H9 (cell line): Measurements from ENCODE around the gene COL4A2. TPM values are rescaled to one million over a fixed set of nuclear protein-coding genes. Genes with fewer than 3 reads are reported as not detected.
A peak's percentile ranks its signal among the peaks of the same experiment; 100 is the strongest.

Source experiments
- DNase-seq: peaks from one replicate; pipeline ENCODE4 v3.0.0-alpha.2; 2017
- H2AFZ ChIP-seq: one replicate; pipeline ENCODE4 v1.6.1; 2013; ENCODE audit warnings: mild to moderate bottlenecking, low read length, control low read depth, moderate library complexity
- H2AK5ac ChIP-seq: 2 replicates; pipeline ENCODE4 v1.6.1; 2013; ENCODE audit warnings: low read length, control low read depth, mixed read lengths; ENCODE audit not compliant: insufficient read length
- H2BK120ac ChIP-seq: one replicate; pipeline ENCODE4 v1.6.1; 2013; ENCODE audit warnings: low read depth, mild to moderate bottlenecking, low read length, control low read depth, inconsistent platforms; ENCODE audit not compliant: poor library complexity, severe bottlenecking
- H2BK12ac ChIP-seq: 2 replicates; pipeline ENCODE4 v1.6.1; 2013; ENCODE audit warnings: low read length, control low read depth, mixed read lengths, low read depth; ENCODE audit not compliant: insufficient read length
- H2BK15ac ChIP-seq: 2 replicates; pipeline ENCODE4 v1.6.1; 2013; ENCODE audit warnings: low read depth, low read length, control low read depth
- H2BK20ac ChIP-seq: one replicate; pipeline ENCODE4 v1.6.1; 2013; ENCODE audit warnings: low read depth, mild to moderate bottlenecking, low read length, control low read depth, inconsistent platforms; ENCODE audit not compliant: poor library complexity, severe bottlenecking
- H2BK5ac ChIP-seq: 2 replicates; pipeline ENCODE4 v1.6.1; 2013; ENCODE audit warnings: low read length, control low read depth, mixed read lengths; ENCODE audit not compliant: insufficient read length
- H3K14ac ChIP-seq: 2 replicates; pipeline ENCODE4 v1.6.1; 2013; ENCODE audit warnings: low read length, control low read depth; ENCODE audit not compliant: insufficient read depth
- H3K18ac ChIP-seq: 2 replicates; pipeline ENCODE4 v1.6.1; 2013; ENCODE audit warnings: low read depth, mild to moderate bottlenecking, mixed read lengths, low read length, control low read depth; ENCODE audit not compliant: insufficient read length
- H3K23ac ChIP-seq: 2 replicates; pipeline ENCODE4 v1.6.1; 2013; ENCODE audit warnings: low read length, control low read depth, mixed read lengths, low read depth; ENCODE audit not compliant: insufficient read length
- H3K23me2 ChIP-seq: 2 replicates; pipeline ENCODE4 v1.6.1; 2013; ENCODE audit warnings: low read depth, mild to moderate bottlenecking, mixed read lengths, low read length, control low read depth; ENCODE audit not compliant: insufficient read length, poor library complexity, severe bottlenecking
- H3K27ac ChIP-seq: 2 replicates; pipeline ENCODE4 v1.5.1; 2013; ENCODE audit warnings: low read length, control low read depth, mixed read lengths, low read depth; ENCODE audit not compliant: insufficient read length
- H3K27me3 ChIP-seq: 2 replicates; pipeline ENCODE4 v1.6.1; 2013; ENCODE audit warnings: low read length, control low read depth, inconsistent platforms; ENCODE audit not compliant: insufficient read depth
- H3K4ac ChIP-seq: 2 replicates; pipeline ENCODE4 v1.6.1; 2013; ENCODE audit warnings: low read depth, mild to moderate bottlenecking, control low read depth, inconsistent platforms, low read length, moderate library complexity
- H3K4me1 ChIP-seq: 2 replicates; pipeline ENCODE4 v1.6.1; 2013; ENCODE audit warnings: low read length, control low read depth, inconsistent platforms; ENCODE audit not compliant: insufficient read depth
- H3K4me2 ChIP-seq: 2 replicates; pipeline ENCODE4 v1.6.1; 2013; ENCODE audit warnings: low read length, control low read depth, mixed read lengths; ENCODE audit not compliant: insufficient read length, insufficient read depth
- H3K56ac ChIP-seq: 2 replicates; pipeline ENCODE4 v1.6.1; 2013; ENCODE audit warnings: low read depth, mild to moderate bottlenecking, mixed read lengths, low read length, control low read depth; ENCODE audit not compliant: insufficient read length
- H3K79me1 ChIP-seq: 2 replicates; pipeline ENCODE4 v1.6.1; 2013; ENCODE audit warnings: low read depth, mild to moderate bottlenecking, moderate library complexity, low read length, control low read depth, inconsistent platforms; ENCODE audit not compliant: insufficient read depth, poor library complexity, severe bottlenecking
- H3K79me2 ChIP-seq: 2 replicates; pipeline ENCODE4 v1.6.1; 2013; ENCODE audit warnings: low read length, control low read depth, inconsistent platforms; ENCODE audit not compliant: insufficient read depth
- H3K9ac ChIP-seq: 2 replicates; pipeline ENCODE4 v1.6.1; 2013; ENCODE audit warnings: low read length, control low read depth, mixed read lengths; ENCODE audit not compliant: insufficient read length; ENCODE audit errors: extremely low read depth
- H3K9me3 ChIP-seq: one replicate; pipeline ENCODE4 v1.6.1; 2013; ENCODE audit warnings: low read depth, low read length, inconsistent platforms; ENCODE audit not compliant: control insufficient read depth
- H3T11ph ChIP-seq: one replicate; pipeline ENCODE4 v1.6.1; 2013; ENCODE audit warnings: mild to moderate bottlenecking, low read length, control low read depth, inconsistent platforms
- H4K20me1 ChIP-seq: one replicate; pipeline ENCODE4 v1.6.1; 2013; ENCODE audit not compliant: control insufficient read depth, insufficient read length, insufficient read depth
- H4K5ac ChIP-seq: 2 replicates; pipeline ENCODE4 v1.6.1; 2013; ENCODE audit warnings: low read depth, mild to moderate bottlenecking, mixed read lengths, low read length, control low read depth; ENCODE audit not compliant: insufficient read length
- H4K8ac ChIP-seq: replicated peaks from 2 replicates; pipeline ENCODE4 v1.6.1; 2013; ENCODE audit warnings: low read length, control low read depth, mixed read lengths, low read depth; ENCODE audit not compliant: insufficient read length
- H4K91ac ChIP-seq: 2 replicates; pipeline ENCODE4 v1.6.1; 2013; ENCODE audit warnings: low read depth, mild to moderate bottlenecking, moderate library complexity, mixed read lengths, low read length, control low read depth; ENCODE audit not compliant: insufficient read length
- H3K27ac Mint-ChIP-seq, 3 experiments: 2 replicates in 2 of 3; 3 replicates in 1 of 3; pipeline ENCODE4 v1.8.0; 2020 to 2021; ENCODE audit warnings: mixed read lengths in 3 of 3, mild to moderate bottlenecking in 1 of 3, moderate library complexity in 1 of 3
- H3K27me3 Mint-ChIP-seq: 2 replicates; pipeline ENCODE4 v1.8.0; 2021; ENCODE audit warnings: low read depth, mild to moderate bottlenecking, moderate library complexity, mixed read lengths
- H3K36me3 Mint-ChIP-seq, 3 experiments: 2 replicates in 2 of 3; 3 replicates in 1 of 3; pipeline ENCODE4 v1.8.0; 2020 to 2021; ENCODE audit warnings: low read depth in 3 of 3, mixed read lengths in 3 of 3; ENCODE audit not compliant: insufficient read depth in 1 of 3
- H3K4me1 Mint-ChIP-seq, 2 experiments: 2 replicates each; pipeline ENCODE4 v1.8.0; 2020; ENCODE audit warnings: mixed read lengths in 2 of 2
- H3K4me3 Mint-ChIP-seq, 2 experiments: 2 replicates in 1 of 2; 3 replicates in 1 of 2; pipeline ENCODE4 v1.8.0; 2020 to 2021; ENCODE audit warnings: mild to moderate bottlenecking in 2 of 2, mixed read lengths in 2 of 2, moderate library complexity in 1 of 2
- H3K9me3 Mint-ChIP-seq, 2 experiments: 2 replicates in 1 of 2; 3 replicates in 1 of 2; pipeline ENCODE4 v1.8.0; 2020; ENCODE audit warnings: mild to moderate bottlenecking in 2 of 2, mixed read lengths in 2 of 2, moderate library complexity in 1 of 2
- CTCF ChIP-seq: fragments of 200-600 bp; sonication (generic); conservative IDR thresholded peaks from 3 replicates; pipeline ENCODE4 v1.8.0; 2021; ENCODE audit warnings: antibody characterized with exemption, mild to moderate bottlenecking
- WGBS: extraction: QIAGEN DNeasy Blood & Tissue Kit; methylation state at CpG from one replicate; pipeline ENCODE4 v1.1.7; 2013; ENCODE audit warnings: missing lambda C conversion rate, low lambda C conversion rate, mixed read lengths; ENCODE audit not compliant: insufficient read length; ENCODE audit errors: extremely low coverage; 5-methylcytosine and 5-hydroxymethylcytosine counted together
- total RNA-seq: library from RNA; stranded (reverse); gene quantifications from 2 replicates; pipeline ENCODE4 v1.2.1, GENCODE V29; 2021

Gene COL4A2
- total RNA-seq, 1 experiment from 2014 or later, result 76.5 TPM

GRCh38 chr13:110369400-110369799 lies 62.3 kb downstream of the COL4A2 start:
- no peak overlapping the region for H2BK20ac ChIP-seq
- H3K9me3 Mint-ChIP-seq, result no peaks in the 10 kb centered on the region
- H3K56ac ChIP-seq, result no peak overlapping the region
- H3K36me3 Mint-ChIP-seq, result no peaks in the 10 kb centered on the region; a peak in 2 of 7 replicates
- no CpG with 5 or more reads among the region's 5 CpGs for WGBS
- H3K4me2 ChIP-seq, result no peak overlapping the region
- no peak overlapping the region for H2BK12ac ChIP-seq
- no peak overlapping the region for H3K9ac ChIP-seq
- H3K23ac ChIP-seq, result no peak overlapping the region
- TF ChIP-seq CTCF, result no peak
- H3K4me1 ChIP-seq, result no peaks in the 10 kb centered on the region
- H3T11ph ChIP-seq, result no peak overlapping the region
- no peak overlapping the region for H3K27ac ChIP-seq
- DNase-seq, result no peak
- H4K5ac ChIP-seq, result no peak overlapping the region
- no peak overlapping the region for H4K8ac ChIP-seq
- H3K4me3 Mint-ChIP-seq, result no peak overlapping the region
- H3K4me1 Mint-ChIP-seq, result peaks cover 6 to 7% of the 10 kb centered on the region in 2 experiments
- no peaks in the 10 kb centered on the region for H3K9me3 ChIP-seq
- no peak overlapping the region for H2BK5ac ChIP-seq
- H3K79me2 ChIP-seq, result no peaks in the 10 kb centered on the region
- no peaks in the 10 kb centered on the region for H4K20me1 ChIP-seq
- no peak overlapping the region for H3K14ac ChIP-seq
- no peaks in the 10 kb centered on the region for H3K27me3 ChIP-seq
- no peaks in the 10 kb centered on the region for H3K23me2 ChIP-seq
- no peak overlapping the region for H2AFZ ChIP-seq
- no peak overlapping the region for H3K4ac ChIP-seq
- peak overlapping the region in 1 of 3 experiments; percentile 47; a peak in 1 of 7 replicates for H3K27ac Mint-ChIP-seq
- no peak overlapping the region for H4K91ac ChIP-seq
- no peak overlapping the region for H2BK120ac ChIP-seq
- H2AK5ac ChIP-seq, result no peak overlapping the region
- H2BK15ac ChIP-seq, result no peak overlapping the region
- H3K18ac ChIP-seq, result no peak overlapping the region
- no peaks in the 10 kb centered on the region for H3K27me3 Mint-ChIP-seq
- no peaks in the 10 kb centered on the region for H3K79me1 ChIP-seq
